Activated CD8-positive, alpha-beta memory T cell treated with anti-CD3 and anti-CD28 coated beads, Interleukin-2, amount 50 U/mL, for 24 hours (primary cell): ENCODE data around the gene RPS6KA2.

Source experiments
- DNase-seq: peaks from one replicate; pipeline ENCODE4 v3.0.0-alpha.2; 2020; ENCODE audit errors: extremely low read depth

RPS6KA2 gene

DNA sequence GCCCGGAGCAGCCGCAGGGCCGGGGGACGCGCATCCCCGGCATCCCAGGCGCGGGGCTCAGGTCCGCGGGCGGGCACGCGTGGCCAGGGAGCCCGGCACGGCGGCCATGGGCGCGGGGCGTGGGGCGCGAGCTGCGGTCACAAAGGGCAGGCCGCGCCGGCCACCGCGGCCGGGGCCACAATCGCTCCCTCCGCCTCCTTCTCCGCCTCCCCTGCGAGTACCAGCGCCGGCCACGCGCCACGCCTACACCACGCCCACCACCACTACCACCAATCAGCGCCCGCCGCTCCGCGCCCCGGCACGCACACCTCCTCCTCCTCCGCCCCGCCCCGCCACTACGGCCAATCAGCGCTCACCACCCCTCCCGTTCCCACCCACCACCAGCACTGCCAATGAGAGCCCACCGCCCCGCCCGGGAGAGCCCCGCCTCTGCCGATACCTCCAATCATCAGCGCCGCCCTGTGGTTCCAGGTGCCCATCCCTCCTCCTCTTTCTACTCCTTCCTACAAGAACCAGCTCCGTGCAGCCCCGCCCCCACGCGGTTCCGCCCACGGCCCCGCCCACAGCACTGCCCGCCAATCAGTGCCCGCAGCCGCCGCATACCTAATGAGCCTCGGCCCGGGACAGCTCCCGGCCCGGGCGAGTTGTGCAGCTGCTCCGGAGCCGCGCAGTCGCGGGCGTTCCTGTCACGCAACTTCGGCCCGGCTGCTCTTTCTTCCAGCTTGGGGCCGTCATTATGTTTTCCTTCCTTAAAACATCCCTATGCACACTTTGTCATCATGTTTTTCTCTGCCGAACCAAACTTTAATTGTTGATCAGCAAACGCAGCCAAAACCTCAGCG, at the start of gene RPS6KA2:
Gene RPS6KA2 (minus strand): TSS at position 219 of the 842 bp plus-strand sequence. CDS start 232 bp downstream, outside the sequence.
- DNase-seq: peak; percentile 99

DNA sequence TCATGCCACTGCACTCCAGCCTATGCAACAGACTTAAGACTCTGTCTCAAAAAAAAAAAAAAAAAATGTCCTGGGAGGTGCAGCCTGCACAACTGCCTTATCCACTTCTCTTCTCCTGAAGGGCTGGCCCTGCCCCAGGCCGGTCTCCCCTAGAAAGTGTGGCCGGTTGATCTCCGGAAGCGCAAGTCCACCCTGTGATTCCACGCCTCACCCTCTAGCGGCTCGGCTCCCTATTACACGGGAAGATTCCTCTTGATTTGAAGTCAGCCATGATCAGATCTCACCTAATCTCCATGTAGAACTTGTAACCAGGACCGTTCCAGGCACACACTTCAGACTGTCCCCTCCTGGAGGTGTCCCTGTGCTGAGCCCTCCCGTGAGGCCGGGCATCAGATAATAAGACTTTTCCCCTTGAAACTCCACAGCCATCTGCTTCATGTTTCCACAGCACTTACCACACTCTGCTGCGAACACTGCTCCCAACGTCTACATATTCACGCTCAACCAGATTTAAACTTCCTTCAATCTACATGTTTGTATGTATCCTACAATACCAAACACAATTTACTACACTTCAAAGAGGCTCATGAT, 49.3 kb upstream of the RPS6KA2 start:
- DNase-seq: no peak

DNA sequence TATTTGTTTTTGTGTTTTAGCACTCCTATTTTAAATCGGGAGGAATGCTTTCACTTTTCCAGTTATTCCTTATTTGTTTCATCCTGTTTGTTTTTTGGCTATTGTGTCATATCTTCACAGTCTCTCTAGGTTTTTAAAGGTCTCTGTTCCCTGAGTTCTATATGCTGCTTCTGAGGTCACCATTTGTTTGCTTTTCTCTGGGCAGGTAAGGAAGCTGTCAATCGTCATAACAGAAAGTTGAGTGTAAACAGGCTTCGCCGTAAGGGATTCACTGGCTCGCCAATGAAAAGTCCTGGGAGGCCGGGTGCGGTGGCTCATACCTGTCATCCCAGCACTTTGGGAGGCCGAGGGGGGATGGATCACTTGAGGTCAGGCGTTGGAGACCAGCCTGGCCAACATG, 48.7 kb upstream of the RPS6KA2 start:
- DNase-seq: no peak

DNA sequence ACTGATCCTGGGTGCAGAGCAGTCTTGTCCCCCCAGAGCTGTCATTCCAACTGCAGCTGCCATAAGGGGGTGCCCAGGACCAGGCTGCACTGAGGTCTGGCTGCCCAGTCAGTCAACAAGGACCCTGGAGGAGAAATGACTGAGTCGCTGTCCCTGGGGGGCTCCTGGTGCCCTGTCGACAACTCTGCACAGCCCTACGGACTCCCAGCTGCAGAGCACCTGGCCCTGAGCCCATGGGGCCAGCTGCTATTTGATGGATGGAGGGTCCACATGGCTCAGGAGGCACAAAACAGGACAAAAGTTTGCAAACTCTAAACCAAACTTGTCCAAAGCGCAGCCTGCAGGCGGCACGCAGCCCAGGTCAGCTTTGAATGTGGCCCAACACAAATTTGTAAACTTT, 46.3 kb upstream of the RPS6KA2 start:
- no peak for DNase-seq

DNA sequence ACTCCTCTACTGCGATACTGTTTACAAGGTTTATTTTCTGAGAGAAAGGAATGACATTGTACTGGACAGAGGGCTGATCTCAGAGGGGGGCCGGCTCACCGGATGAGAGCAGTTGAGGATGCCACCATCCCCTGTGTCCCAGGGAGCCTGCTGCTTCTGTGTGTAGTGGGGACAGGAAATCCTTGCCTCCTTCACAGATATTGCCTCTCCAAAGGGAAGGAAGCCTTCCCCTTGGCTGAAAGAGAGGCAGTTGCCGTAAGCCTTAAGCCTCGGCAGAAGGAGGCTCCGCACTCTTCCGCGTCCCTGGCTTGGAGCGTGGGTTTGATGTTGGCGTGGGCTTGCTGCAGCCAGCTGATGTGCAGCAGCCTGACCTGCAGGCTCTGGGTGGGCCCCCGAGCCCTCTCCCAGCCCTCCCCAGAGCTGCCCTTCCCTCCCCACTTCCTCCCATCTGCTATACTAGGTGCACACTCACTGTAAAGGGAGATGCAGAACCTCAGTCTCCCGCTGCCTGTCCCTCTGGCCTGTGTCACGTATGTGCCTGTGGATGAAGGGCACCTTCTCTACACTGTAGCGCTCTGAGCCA, 45.7 kb upstream of the RPS6KA2 start:
- DNase-seq: no peak

DNA sequence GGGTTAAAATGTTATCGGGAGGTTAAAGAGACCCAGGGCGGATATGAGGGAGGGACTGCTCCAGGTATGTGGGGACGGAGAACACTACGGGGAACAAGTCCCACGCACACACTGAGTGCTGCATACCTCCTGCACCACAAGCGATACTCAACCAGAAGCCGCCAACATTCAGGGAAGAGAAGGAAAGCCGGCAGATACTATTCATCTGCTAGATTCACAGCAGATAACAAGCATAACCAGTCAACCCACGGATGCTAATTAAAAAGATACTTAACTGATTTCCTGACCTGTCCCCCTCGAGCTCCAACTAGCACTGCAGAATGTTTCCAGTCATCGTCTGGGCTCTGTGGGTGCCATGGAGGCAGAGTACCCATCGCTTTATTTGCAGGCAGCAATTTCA, 45.1 kb upstream of the RPS6KA2 start:
- DNase-seq: no peak

DNA sequence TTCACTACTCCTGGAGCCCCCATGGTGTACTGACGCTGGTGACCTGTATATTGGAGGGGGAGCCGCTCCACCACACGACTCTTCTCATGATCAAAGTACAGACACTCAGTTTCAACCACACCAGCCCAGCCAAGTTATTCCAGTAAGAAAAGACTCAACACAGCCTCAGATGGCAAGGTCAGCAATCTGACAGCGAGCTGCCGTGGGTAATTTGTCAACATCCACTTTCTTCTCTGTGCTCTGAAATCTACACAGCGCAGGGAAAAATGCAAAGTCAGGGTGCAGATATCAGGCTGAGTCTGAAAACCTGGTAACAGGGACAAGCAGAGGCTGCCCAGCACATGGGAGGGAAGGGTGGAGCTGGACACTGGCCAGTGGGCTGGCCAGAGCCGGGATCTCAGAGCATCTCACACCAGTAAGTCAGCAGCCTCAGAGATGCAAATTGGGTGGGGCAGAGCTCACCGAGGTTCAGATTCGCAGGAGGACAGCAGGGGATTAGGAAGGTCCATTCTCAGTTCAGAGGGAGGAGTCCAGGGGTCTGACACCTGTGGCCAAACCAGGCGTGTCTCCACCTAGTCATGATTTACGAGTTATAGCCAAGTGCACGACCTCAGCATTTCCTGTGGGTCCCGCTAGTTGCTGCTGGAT, 44.5 kb upstream of the RPS6KA2 start:
- DNase-seq: no peak

DNA sequence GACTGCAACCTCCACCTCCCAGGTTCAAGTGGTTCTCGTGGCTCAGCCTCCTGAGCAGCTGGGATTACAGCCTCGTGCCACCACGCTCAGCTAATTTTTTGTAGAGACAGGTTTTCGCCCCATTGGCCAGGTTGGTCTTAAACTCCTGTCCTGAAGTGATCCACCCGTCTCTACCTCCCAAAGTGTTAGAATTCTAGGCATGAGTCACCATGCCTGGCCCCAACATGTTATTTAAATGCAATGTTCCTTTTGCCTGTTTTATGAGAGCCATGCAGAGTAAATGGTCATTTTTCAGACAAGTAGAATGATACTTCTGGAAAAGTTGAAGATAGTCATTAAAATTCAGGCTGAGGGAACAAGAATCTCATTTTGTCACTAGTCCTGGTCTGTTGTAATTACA, 43.8 kb upstream of the RPS6KA2 start:
- DNase-seq: no peak

DNA sequence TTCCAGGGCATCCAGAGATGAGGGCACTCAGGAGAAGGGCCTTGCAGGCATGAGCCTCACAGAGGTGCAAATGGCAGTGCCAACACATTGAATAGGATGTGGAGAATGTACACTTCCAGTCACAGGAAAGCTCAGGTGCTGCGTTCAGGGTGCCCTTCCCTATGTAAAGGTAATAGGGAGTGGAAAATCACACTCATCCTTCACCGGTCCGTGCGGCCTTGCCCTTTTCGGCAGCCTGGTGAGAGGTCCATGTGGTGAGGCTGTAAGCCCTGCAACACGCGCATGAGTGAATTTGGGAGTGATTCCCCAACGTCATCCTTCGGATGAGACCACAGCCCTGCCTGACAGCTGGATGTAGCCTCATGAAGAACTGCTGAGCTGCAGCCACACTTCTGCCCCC, 43.0 kb upstream of the RPS6KA2 start:
- DNase-seq: no peak

DNA sequence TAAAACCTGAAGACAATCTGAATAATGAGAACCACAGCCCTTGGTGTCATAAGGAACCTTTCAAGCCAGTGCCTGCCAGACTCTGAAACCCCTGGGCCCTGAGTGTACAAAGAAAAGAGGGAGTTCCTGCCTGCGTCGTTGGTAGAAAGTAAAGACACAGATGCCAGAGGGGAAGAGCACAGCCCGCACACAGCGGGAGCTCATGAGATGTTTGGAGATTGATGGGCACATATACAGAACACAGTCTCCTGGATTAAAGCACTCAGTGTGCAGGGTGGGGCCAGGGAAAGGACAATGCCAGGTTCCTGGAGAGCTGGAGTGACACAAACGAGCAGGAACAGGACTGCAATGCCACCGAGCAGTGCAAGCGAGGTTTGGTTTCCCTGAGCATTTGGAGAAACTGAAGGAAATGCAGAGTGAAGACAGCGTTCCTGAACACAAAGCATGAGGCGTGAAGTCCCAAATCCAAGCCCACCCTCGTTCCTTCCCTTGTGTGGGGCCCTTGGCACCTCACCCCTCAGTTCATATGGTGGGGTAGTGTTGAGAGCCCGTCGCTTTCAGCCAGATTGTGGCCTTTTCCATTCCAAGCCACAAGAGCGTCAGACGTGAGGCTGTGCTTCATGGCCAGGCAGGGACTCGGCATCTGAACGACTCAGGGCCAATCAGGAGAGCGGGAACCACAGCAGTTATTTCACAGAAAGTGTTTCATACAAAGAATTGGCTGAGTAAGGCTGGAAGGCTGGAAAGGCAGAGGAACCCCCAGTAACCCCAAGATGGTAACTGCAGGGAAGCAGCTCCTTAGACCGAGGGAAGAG, 41.0 kb upstream of the RPS6KA2 start:
- DNase-seq: no peak

DNA sequence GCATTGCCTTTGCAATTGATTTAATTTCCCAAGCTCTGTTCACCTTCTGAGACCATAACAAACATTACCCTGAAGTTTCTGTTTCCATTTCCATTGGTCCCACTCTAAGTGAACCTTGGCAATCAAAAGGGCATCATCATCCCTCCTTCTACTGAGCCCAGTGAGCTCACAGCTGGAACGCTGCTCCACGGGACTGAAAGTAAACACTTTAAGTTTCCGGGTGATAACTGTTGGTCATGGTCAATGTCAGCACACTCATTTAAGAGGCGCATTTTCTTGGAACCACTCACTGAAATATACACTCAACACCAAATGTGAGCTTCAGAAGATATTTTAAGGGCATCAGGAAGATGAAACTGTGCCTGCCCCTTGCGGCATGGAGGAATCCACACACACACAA, 37.1 kb upstream of the RPS6KA2 start:
- DNase-seq: no peak

DNA sequence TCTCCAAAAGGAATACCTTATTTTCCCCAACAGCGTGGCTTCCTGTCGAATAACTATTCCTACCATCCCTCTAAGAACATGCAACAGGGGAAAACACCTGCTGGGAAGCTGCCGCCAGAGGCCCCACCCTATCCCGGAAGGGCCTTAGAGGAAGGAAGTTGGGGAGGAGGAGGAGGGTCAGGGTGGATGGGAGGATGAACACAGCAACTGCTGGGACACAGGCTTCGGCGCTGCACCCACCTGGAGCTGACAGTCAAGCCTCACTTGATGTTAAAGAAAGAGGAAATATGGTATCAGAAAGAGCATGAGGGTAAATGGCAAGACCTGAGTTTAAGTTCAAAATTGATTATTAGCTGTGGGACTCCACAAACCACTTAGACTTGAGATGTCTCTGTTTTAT, 36.5 kb upstream of the RPS6KA2 start:
- no peak for DNase-seq

DNA sequence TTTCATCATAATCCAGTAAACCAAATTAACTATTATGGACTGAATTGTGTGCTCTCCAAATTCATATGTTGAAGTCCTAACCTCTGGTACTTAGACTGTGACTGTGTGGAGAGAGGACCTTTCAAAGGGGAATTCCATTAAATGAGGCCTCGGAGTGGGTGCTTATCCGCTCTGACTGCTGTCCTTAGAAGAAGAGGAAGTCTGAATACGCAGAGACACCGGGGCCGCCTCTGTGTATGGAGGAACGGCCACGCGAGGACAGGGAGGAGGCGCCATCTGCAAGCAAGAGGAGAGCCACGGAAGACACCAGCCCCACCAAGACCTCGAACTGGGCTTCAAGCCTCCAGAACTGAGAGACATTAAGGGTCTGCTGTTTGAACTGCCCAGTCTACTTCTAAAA, 35.6 kb upstream of the RPS6KA2 start:
- DNase-seq: no peak

DNA sequence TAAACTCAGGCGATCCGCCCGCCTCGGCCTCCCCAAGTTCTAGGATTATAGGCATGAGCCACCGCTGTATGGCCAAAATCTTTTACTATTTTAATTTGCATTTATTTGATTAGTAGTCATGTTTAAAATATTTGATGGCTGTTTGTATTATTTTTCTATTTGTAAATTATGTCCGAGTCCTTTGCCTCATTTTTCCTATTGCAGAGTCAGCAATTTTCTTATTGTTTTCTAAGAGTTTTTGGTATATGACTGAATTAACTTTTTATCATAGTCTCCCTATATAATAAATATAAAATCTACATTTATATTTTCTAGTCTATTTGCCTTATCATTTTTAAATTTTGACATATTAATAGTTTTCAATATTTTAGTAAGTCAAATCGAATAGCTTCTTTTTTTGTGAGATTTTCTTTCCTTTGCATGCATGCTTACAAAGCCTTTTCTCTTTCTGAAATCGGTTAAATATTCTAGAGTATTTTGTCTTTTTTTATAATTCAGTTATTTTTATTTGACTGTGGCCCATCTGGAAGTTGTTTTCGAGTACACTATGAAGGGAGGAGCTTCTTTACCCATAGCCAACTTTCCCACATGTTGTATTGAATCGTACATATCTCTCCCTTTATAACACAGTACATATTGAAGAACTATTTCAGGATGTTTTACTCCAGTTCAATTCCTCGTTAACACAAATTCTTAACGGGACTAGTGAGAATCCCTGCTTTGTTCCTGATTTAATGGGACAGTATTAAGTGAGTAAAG, 34.5 kb upstream of the RPS6KA2 start:
- no peak for DNase-seq

DNA sequence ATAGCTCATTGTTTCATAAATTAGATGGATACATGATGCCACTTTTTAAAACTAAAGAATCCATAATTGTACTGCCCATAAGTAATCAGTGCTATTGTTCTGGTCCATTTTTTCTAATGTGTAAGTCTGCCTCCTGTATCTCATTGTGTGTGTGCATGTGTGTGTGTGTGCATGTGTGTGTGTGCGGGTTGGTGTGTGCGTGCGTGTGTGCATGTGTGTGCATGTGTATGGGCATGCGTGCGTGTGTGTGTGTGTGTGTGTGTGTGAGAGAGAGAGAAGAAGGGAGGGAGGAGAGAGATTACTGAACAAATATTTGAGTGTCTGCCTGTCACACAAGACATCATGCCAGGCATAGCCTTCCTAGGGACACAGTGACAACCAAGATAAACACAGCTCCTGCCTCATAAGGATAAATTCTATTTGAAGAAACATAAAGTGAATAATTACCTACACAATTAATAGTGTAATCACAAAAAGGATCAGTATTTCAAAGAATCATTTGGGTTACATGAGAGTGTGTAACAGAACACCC, 33.2 kb upstream of the RPS6KA2 start:
- no peak for DNase-seq

DNA sequence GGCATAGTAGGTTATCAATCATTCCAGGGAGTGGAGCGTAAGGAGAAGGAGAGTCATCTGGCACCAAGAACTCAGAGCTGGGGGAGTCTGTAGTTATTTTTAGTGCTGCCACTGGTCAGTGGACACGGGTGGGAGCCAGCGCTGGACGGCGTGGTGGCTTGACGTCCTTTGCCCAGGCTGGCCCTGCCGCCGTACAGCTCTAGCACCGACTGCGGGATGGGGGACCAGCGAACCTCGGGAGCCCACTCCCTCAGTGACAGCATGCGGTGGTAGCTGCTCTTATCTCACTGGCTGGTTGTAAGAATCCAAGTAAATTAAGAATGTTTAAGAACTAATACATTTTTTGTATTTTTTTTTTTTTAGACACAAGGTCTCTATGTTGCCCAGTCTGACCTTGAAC, 32.5 kb upstream of the RPS6KA2 start:
- DNase-seq: no peak

DNA sequence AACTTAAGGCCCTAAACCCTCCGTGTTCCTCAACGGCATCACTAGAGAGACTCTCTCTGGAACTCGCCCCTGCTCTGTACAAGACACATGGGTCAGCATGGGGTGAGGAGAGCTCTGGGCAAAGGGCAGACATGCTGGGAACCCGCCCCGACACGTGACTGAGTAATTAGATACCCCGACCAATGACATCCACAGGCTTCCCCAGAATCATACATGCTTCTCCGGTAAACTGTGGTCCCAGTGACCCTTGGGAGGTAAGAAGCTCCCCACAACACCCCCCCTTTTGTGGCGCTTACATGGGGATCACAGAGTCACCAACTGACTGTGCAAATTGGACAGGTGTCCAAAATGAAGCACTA, 31.7 kb upstream of the RPS6KA2 start:
- DNase-seq: no peak

DNA sequence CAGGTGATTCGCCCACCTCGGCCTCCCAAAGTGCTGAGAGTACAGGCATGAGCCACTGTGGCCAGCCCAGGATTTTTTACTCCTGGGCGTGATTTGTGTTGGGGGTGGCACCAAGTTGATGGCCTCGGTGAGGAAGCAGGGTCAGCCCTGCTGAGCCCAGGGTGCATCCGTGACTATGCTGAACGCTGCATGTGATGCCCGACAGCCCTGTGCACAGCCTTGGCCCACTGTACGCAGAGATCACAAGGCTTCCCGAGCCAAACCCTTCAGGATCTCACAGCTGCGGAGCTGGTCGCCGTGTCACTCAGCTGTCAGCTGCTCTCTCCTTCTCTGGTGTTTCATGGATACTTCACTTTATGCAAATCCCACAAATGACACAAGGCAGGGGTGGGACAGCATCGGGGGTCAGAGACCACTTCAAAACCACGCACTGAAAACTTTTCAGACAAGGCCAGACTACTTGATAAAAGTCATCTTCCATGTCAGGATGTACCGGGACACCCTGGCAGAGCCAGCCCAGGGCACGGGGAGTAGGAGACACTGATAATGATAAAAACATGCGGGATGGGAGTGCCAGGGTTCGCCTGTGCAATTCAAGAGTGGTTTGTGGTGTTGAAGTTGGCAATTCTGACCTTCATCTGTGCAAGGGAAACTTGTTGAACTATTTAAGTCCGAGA, 31.2 kb upstream of the RPS6KA2 start:
- no peak for DNase-seq

DNA sequence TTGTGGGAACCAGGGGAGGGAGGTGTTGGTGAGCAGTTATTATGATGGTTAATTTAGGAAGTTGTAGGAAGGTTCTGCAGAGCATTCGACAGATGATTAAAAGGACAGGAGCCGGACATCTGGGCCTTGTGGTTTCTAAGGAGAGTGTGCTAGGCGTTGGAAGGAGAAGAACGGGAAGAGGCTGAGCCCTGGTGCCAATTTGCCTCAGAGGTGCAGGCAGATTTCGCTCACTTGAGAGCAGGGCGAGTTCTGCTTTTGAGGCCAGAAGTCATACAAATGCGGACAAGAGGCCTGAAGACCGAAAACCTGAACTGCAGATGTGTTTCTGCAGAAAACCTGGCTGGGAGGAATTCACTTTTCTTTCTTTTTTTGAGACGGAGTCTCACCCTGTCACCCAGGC, 30.5 kb upstream of the RPS6KA2 start:
- DNase-seq: no peak
